HepG2 (cell line): ENCODE measurements around the gene PKMYT1. TPM values are rescaled to one million over a fixed set of nuclear protein-coding genes. Genes with fewer than 3 reads are reported as not detected.

ENCODE experiments used
- ATAC-seq: fragments of 200-7000 bp; cut with Tn5 transposase; 3 replicates; pipeline ENCODE4 v1.9.1; 2020; ENCODE audit warnings: mild to moderate bottlenecking, moderate library complexity
- BruUV-seq: library from RNA; stranded (reverse); fragments of 400-500 nt; replicated peaks from 2 replicates; lab custom pipeline; 2021; lab: Mats Ljungman, UMichigan
- CTCF ChIA-PET: fragments of 300-600 bp; formaldehyde crosslinking; extraction: SDS; loops from one replicate; lab custom pipeline; 2021; ENCODE audit warnings: low total read pairs, inconsistent platforms, low intra/inter-chr PET ratio; lab: Yijun Ruan, JAX
- POLR2A ChIA-PET: fragments of 350-600 bp; sonication (Branson Sonifier 250); formaldehyde crosslinking; loops from one replicate; lab custom pipeline; 2020; ENCODE audit warnings: antibody characterized with exemption, inconsistent platforms; lab: Yijun Ruan, JAX
- DNase-seq: peaks from one replicate; pipeline ENCODE4 v3.0.0-alpha.2; 2015; ENCODE audit warnings: low spot score
- FAIRE-seq: peaks from 3 replicates; lab custom pipeline; 2011; peaks lifted over from hg19 to GRCh38; lab: Jason Lieb, UNC
- H2AFZ ChIP-seq: one replicate; pipeline ENCODE4 v1.6.1; 2011; ENCODE audit warnings: low read length, inconsistent platforms
- H3K27ac ChIP-seq: fragments of 300-600 bp; 3 replicates; pipeline ENCODE4 v1.8.0; 2011; ENCODE audit warnings: mixed run types, mild to moderate bottlenecking, mixed read lengths, low read length, inconsistent platforms; ENCODE audit not compliant: insufficient read depth; ENCODE audit errors: extremely low read length
- H3K27me3 ChIP-seq, 2 experiments: fragments of 200-600 bp in 1 of 2; 2 replicates in 1 of 2; 3 replicates in 1 of 2; pipeline versions ENCODE4 v1.6.0 to v1.8.0; 2011; ENCODE audit warnings: low read length in 2 of 2, mild to moderate bottlenecking in 2 of 2, moderate library complexity in 2 of 2, inconsistent platforms in 1 of 2; ENCODE audit not compliant: insufficient read depth in 2 of 2, control insufficient read depth in 1 of 2
- H3K36me3 ChIP-seq, 2 experiments: fragments of 200-600 bp in 1 of 2; replicated peaks in 1 of 2; 2 replicates in 1 of 2; 3 replicates in 1 of 2; pipeline versions ENCODE4 v1.5.1 to v1.8.0; 2011; ENCODE audit warnings: low read length in 2 of 2, inconsistent platforms in 1 of 2; ENCODE audit not compliant: insufficient read depth in 2 of 2, control insufficient read depth in 1 of 2
- H3K4me1 ChIP-seq: 2 replicates; pipeline ENCODE4 v1.5.1; 2012; ENCODE audit warnings: low read length, inconsistent platforms; ENCODE audit not compliant: insufficient read depth
- H3K4me2 ChIP-seq: 2 replicates; pipeline ENCODE4 v1.6.0; 2011; ENCODE audit warnings: low read depth, low read length, inconsistent platforms
- H3K4me3 ChIP-seq, 3 experiments: fragments of 200-600 bp in 1 of 3; sonication (generic), shearing (Covaris generic) in 1 of 3; replicated peaks in 1 of 3; 2 replicates each; pipeline ENCODE4 v1.5.1; 2011 to 2016; ENCODE audit warnings: low read length in 3 of 3, inconsistent platforms in 2 of 3, low read depth in 2 of 3, mild to moderate bottlenecking in 2 of 3, control low read depth in 1 of 3, mixed read lengths in 1 of 3; ENCODE audit not compliant: insufficient read depth in 1 of 3
- H3K79me2 ChIP-seq: one replicate; pipeline ENCODE4 v1.6.1; 2011; ENCODE audit warnings: low read length, inconsistent platforms; ENCODE audit not compliant: insufficient read depth
- H3K9ac ChIP-seq: 2 replicates; pipeline ENCODE4 v1.6.0; 2011; ENCODE audit warnings: mild to moderate bottlenecking, low read depth, low read length, inconsistent platforms; ENCODE audit not compliant: insufficient read depth
- H3K9me3 ChIP-seq: 2 replicates; pipeline ENCODE4 v1.5.1; 2012; ENCODE audit warnings: mild to moderate bottlenecking, low read length
- H4K20me1 ChIP-seq: 2 replicates; pipeline ENCODE4 v1.6.0; 2011; ENCODE audit warnings: inconsistent platforms, mild to moderate bottlenecking, low read length, moderate library complexity; ENCODE audit not compliant: insufficient read depth
- BRD4 ChIP-seq: sonication (generic); formaldehyde crosslinking; IDR thresholded peaks from 2 replicates; pipeline ENCODE4 v1.4.0; 2020; ENCODE audit warnings: missing genetic modification reagents
- CHD4 ChIP-seq: fragments of 200-600 bp; sonication (generic); IDR thresholded peaks from 2 replicates; pipeline ENCODE4 v1.7.0; 2017; ENCODE audit warnings: mild to moderate bottlenecking, low read length, borderline replicate concordance
- GABPA ChIP-seq, 2 experiments: IDR thresholded peaks; 2 replicates each; pipeline ENCODE4 v1.6.1; 2011 to 2016; ENCODE audit warnings: low read depth in 2 of 2, low read length in 1 of 2, missing biosample characterization in 1 of 2, missing genetic modification characterization in 1 of 2
- NRL ChIP-seq: sonication (generic); formaldehyde crosslinking; IDR thresholded peaks from 2 replicates; pipeline ENCODE4 v1.5.0; 2020; ENCODE audit warnings: missing genetic modification reagents, mild to moderate bottlenecking, moderate library complexity, borderline replicate concordance
- SAFB2 ChIP-seq: sonication (generic); formaldehyde crosslinking; IDR thresholded peaks from 2 replicates; pipeline ENCODE4 v1.5.1; 2020; ENCODE audit warnings: missing genetic modification reagents, low read depth, mild to moderate bottlenecking, borderline replicate concordance
- XRCC5 ChIP-seq: fragments of 200-400 bp; formaldehyde crosslinking; optimal IDR thresholded peaks from 2 replicates; pipeline ENCODE3; 2017; ENCODE audit warnings: mild to moderate bottlenecking, low read length
- ZNF543 ChIP-seq: sonication (generic); formaldehyde crosslinking; IDR thresholded peaks from 2 replicates; pipeline ENCODE4 v1.4.0; 2020; ENCODE audit warnings: mild to moderate bottlenecking, missing genetic modification reagents
- WGBS: methylation state at CpG from one replicate; pipeline ENCODE4 v1.1.6; 2017; ENCODE audit warnings: low lambda C conversion rate; 5-methylcytosine and 5-hydroxymethylcytosine counted together
- in situ Hi-C: cut with HindIII; loops from 2 replicates; pipeline ENCODE4 v1.10.0; 2017; ENCODE audit warnings: low pct_unique_long_range_greater_than_20kb; ENCODE audit not compliant: extremely low pct_ligation_motif_present
- intact Hi-C: fragments of 100-400 bp; cut with micrococcal nuclease; formaldehyde crosslinking; loops from one replicate; pipeline ENCODE4 v1.10.0; 2022; ENCODE audit not compliant: unreplicated experiment
- polyA plus RNA-seq, 8 experiments: library from polyadenylated mRNA; depleted of rRNA in 3 of 8; stranded (reverse) in 7 of 8; unstranded in 1 of 8; fragments of >200 nt; fragmentation: Illumina TruSeq in 4 of 8; extraction: Trizol in 4 of 8; gene quantifications; 2 replicates each; pipeline versions ENCODE4 v1.2.1 to v1.2.3, GENCODE V29; 2011 to 2016; ENCODE audit warnings: low read depth in 4 of 8, missing spikeins in 1 of 8, mixed read lengths in 1 of 8; ENCODE audit not compliant: insufficient read depth in 1 of 8
- total RNA-seq, 5 experiments: library from RNA; depleted of rRNA; stranded (reverse); fragments of >200 nt; fragmentation: Illumina TruSeq; extraction: Trizol; gene quantifications; 2 replicates each; pipeline ENCODE4 v1.2.3, GENCODE V29; 2016; ENCODE audit warnings: low read depth in 1 of 5
- TF ChIP-seq, protein P1 (sequence below): sonication (generic); formaldehyde crosslinking; IDR thresholded peaks from 2 replicates; pipeline ENCODE4 v1.8.0; 2022; ENCODE audit warnings: missing genetic modification reagents, mild to moderate bottlenecking, moderate library complexity, borderline replicate concordance
- TF ChIP-seq, protein P2 (sequence below): sonication (generic); formaldehyde crosslinking; IDR thresholded peaks from 2 replicates; pipeline ENCODE4 v1.9.0; 2021; ENCODE audit warnings: missing genetic modification reagents, borderline replicate concordance
- TF ChIP-seq, protein P3 (sequence below): sonication (generic); formaldehyde crosslinking; IDR thresholded peaks from 2 replicates; pipeline ENCODE4 v1.4.0; 2020; ENCODE audit warnings: low read depth, mild to moderate bottlenecking, missing genetic modification reagents

PKMYT1 gene
- total and polyA plus RNA-seq, 2 of the 13 experiments (the other 11 are each of a cell fraction or from before 2014, with no cell fraction given): 7.0 to 27.8 TPM

DNA sequence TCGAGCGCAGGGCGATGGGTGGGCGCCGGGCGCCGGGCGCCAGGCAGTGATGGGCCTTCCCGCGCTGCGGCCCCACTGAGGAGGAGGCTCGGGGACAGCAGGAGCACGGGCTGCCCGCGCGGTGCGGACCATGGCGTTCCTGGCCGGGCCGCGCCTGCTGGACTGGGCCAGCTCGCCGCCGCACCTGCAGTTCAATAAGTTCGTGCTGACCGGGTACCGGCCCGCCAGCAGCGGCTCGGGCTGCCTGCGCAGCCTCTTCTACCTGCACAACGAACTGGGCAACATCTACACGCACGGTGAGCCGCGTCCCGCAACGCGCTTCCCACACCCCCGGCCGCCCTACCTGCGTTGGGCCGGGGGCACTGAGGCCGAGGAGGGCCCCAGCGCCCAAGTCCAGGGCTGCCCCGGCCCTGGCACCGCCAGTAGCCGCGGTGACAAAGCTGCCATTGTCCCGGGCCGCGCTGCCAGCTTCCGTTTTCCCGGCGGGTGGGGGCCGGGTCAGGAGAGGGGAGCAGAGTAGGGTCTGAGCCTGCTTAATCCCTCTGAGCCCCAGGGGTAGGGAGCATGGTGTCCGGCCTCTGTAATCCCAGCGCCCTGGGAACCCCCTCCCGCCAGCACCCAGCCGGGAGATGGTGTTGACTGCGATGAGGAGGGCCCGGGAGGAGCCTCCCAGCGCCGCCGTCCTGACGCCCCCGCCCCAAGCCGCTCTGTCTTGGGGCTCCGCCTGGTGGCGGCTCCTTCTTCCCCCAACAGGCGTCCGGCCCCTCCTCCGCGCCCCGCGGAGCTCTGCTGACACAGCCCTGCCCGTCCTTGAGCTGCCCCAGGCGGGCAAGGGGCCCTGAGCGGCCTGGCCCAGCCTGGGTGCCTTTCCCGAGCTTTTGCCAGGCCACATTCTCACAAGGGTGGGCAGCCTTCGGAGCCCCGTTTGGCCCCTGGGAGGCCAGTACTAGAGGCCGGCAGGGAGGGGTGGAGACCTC lies 10.4 kb downstream of the PKMYT1 start (continued):
- TF ChIP-seq, protein P1, sequence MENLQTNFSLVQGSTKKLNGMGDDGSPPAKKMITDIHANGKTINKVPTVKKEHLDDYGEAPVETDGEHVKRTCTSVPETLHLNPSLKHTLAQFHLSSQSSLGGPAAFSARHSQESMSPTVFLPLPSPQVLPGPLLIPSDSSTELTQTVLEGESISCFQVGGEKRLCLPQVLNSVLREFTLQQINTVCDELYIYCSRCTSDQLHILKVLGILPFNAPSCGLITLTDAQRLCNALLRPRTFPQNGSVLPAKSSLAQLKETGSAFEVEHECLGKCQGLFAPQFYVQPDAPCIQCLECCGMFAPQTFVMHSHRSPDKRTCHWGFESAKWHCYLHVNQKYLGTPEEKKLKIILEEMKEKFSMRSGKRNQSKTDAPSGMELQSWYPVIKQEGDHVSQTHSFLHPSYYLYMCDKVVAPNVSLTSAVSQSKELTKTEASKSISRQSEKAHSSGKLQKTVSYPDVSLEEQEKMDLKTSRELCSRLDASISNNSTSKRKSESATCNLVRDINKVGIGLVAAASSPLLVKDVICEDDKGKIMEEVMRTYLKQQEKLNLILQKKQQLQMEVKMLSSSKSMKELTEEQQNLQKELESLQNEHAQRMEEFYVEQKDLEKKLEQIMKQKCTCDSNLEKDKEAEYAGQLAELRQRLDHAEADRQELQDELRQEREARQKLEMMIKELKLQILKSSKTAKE (CRISPR knock-in tag): 0 out of 2 replicates have a peak, but pooled peaks have one; percentile 45
- TF ChIP-seq XRCC5 (peak; percentile 60), BRD4 (CRISPR knock-in tag) (peak; percentile 48; the same call in 1 of the 2 replicates), CHD4 (no peak), SAFB2 (no peak)

DNA sequence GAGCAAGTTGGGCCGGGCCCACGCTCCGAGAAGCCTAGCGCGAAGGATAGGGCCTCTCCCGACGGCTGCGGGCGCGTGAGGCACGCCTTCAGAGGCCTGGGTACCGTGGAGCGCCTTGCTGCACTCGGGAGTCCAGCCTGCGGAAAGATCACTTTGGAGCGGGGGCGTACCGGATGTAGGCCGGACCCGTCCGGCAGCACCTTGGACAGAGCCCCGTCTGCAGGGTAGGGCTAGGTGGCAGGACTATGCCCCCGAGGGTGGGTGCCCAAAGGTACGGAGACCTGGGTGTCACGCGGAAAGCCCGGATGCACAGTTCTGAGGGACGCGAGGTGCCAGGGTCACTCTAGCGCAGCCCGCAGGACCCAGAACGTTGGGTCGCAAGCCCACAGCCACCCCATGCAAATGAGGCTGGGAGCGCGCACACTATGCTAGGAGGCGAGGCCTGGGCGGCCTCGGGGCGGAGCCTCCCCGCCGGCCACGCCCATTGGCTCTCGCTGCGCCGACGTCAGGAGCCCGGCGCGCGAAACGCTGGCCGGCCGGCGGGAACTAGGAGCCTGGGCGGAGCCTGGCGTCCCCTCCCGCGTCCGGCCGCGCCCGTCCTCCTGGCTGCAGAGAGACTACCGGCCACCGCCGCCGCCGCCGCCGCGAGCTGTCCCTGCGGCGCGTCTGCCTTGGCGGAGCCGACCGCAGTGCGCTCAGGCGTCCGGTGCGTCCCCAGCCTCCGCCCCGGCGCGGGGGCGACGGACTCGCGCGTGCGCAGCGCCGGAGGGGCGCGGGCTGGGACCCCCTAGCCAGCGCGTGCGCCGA lies 11.3 kb downstream of the PKMYT1 start, which contains the start of gene PAQR4:
Gene PAQR4, plus strand, starts transcription at position 611 of the 807 bp plus-strand sequence. CDS start 327 bp downstream, outside the sequence.
- no peaks in the 10 kb centered on the region; a peak in 1 of 5 replicates for H3K27me3 ChIP-seq
- H3K4me2 ChIP-seq: peak within 1 kb of the TSS; percentile 86
- CTCF ChIA-PET: no interaction called here
- H3K4me1 ChIP-seq: peaks cover 17% of the 10 kb centered on the region
- H3K9me3 ChIP-seq: no peaks in the 10 kb centered on the region
- POLR2A ChIA-PET: interaction anchor here (0.9 to 2.4 kb wide), 9 partner anchors 10 to 90 kb away, joined by 3 to 31 read pairs (median 6); partner anchors contain the start of genes HCFC1R1, PKMYT1, THOC6 and TNFRSF12A
- H2AFZ ChIP-seq: no peak within 1 kb of the TSS
- FAIRE-seq: peak; percentile 52
- peaks cover 8% of the 10 kb centered on the region for H3K79me2 ChIP-seq
- no TSS peak for BruUV-seq
- WGBS: no CpG with 5 or more reads among the region's 98 CpGs
- peak within 1 kb of the TSS; percentile 76 for H3K27ac ChIP-seq
- H3K9ac ChIP-seq: peak within 1 kb of the TSS; percentile 80
- in situ Hi-C loops (no loop called here), intact Hi-C loops (no loop called here)
- H4K20me1 ChIP-seq: no peaks in the 10 kb centered on the region
- ATAC-seq: peak; percentile 71
- peak within 1 kb of the TSS; percentile 86 to 91 (median 91) for H3K4me3 ChIP-seq
- peak; percentile 80 for DNase-seq
- no peaks in the 10 kb centered on the region for H3K36me3 ChIP-seq
- TF ChIP-seq, protein P2, sequence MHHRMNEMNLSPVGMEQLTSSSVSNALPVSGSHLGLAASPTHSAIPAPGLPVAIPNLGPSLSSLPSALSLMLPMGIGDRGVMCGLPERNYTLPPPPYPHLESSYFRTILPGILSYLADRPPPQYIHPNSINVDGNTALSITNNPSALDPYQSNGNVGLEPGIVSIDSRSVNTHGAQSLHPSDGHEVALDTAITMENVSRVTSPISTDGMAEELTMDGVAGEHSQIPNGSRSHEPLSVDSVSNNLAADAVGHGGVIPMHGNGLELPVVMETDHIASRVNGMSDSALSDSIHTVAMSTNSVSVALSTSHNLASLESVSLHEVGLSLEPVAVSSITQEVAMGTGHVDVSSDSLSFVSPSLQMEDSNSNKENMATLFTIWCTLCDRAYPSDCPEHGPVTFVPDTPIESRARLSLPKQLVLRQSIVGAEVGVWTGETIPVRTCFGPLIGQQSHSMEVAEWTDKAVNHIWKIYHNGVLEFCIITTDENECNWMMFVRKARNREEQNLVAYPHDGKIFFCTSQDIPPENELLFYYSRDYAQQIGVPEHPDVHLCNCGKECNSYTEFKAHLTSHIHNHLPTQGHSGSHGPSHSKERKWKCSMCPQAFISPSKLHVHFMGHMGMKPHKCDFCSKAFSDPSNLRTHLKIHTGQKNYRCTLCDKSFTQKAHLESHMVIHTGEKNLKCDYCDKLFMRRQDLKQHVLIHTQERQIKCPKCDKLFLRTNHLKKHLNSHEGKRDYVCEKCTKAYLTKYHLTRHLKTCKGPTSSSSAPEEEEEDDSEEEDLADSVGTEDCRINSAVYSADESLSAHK (CRISPR knock-in tag): peak; percentile 86; the same call in 1 of the 2 replicates
- peak; percentile 96 for TF ChIP-seq ZNF543 (CRISPR knock-in tag)
- peak; percentile 96 for TF ChIP-seq NRL (CRISPR knock-in tag)
- TF ChIP-seq, protein P3, sequence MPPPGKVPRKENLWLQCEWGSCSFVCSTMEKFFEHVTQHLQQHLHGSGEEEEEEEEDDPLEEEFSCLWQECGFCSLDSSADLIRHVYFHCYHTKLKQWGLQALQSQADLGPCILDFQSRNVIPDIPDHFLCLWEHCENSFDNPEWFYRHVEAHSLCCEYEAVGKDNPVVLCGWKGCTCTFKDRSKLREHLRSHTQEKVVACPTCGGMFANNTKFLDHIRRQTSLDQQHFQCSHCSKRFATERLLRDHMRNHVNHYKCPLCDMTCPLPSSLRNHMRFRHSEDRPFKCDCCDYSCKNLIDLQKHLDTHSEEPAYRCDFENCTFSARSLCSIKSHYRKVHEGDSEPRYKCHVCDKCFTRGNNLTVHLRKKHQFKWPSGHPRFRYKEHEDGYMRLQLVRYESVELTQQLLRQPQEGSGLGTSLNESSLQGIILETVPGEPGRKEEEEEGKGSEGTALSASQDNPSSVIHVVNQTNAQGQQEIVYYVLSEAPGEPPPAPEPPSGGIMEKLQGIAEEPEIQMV (CRISPR knock-in tag): peak; percentile 85
- peak; percentile 66 for TF ChIP-seq GABPA (IDR thresholded peaks at IDR 0.05; ENCODE audit: low read depth, low read length)
- peak; percentile 86 for TF ChIP-seq GABPA (CRISPR knock-in tag; IDR thresholded peaks at IDR 0.05; ENCODE audit: low read depth)
